GM21528 (cell line): ENCODE measurements around the gene ZNF610.
"Not testable (repeated sequence)": the region's sequence is repeated elsewhere in the genome, so short reads cannot be mapped to it uniquely, and the experiment has no call there.

Experiments used
- ATAC-seq: cut with Tn5 transposase; IDR thresholded peaks from one replicate; pipeline ENCODE4 v1.9.1; 2021; ENCODE audit warnings: mild to moderate bottlenecking, moderate library complexity; ENCODE audit not compliant: unreplicated experiment, low FRiP score

Gene ZNF610

DNA sequence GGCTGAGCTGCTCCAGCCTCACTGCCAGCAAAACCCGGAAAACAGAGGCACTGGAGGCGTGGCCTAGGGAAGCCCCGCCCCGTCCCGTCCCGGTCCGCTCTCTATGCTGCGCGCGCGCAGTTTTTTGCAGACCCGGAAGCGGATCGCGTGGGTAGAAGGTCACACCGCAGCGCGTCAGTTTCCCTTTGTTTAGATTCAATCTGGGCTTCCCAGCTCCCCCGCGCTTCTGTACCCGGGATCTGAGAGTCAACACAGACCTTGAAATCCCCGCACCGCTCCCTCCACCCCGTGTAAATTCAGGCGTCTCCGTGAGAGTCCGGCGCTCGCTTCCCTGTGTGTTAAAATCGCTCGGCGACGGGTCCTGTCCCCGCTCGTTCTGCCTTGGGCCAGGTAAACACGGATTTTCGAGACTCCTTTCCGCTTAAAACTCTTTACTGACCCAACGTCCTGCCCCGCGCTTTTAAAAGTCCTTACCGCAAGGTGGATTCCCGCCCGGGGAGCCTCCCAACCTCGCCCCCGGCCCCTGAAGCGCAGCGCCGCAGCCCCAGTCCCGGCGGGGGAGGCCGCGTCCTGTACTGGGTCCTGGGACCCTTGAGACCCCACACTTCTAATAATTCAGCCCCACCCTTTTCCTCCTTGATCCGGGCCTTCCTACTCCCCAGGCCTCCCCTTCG lies at the start of gene ZNF610:
ZNF610 (plus strand) TSS at position 127 of the 674 bp plus-strand sequence. CDS start 12,930 bp downstream, outside the sequence.
- peak; percentile 64 for ATAC-seq

DNA sequence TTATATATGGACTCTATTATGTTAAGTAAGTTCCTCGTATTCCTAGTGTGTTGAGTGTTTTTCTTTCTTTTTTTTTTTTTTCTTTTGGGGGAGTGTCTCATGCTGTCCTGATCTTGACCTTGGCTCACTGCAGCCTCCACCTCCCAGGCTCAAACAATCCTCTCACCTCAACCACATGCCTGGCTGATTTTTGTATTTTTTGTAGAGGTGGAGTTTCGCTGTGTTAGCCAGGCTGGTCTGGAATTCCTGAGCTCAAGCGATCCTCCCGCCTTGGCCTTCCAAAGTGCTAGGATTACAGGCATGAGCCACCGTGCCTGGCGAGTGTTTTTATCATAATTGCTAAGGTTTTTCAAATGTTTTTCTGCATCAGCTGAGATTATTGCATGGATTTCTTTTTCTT lies 49.8 kb upstream of the ZNF610 start:
- no peak for ATAC-seq

DNA sequence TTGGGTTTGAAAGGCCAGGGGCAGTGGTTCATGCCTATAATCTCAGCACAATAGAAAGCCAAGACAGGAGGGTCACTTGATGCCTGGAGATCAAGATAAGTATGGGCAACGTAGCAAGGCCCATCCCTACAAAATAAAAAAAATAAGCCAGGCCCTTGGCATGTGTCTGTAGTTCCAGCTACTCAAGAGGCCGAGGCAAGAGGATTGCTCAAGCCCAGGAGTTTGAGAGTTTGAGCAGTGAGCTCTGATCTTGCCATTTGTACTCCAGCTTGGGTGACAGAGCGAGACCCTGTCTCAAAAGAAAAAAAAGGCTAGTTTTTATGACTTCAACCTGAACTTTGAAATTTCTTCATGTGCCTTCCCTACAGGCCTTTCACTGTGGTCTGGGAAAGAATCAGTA lies 44.3 kb upstream of the ZNF610 start:
- ATAC-seq: no peak

DNA sequence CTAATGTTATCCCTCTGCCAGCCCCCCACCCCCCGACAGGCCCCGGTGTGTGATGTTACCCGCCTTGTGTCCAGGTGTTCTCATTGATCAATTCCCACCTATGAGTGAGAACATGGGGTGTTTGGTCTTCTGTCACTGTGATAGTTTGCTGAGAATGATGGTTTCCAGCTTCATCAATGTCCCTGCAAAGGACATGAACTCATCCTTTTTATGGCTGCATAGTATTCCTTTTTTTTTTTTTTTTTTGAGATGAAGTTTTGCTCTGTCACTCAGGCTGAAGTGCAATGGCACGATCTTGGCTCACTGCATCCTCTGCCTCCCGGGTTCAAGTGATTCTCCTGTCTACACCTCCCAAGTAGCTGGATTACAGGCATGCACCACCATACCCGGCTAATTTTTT lies 43.1 kb upstream of the ZNF610 start:
- not testable (repeated sequence) for ATAC-seq

DNA sequence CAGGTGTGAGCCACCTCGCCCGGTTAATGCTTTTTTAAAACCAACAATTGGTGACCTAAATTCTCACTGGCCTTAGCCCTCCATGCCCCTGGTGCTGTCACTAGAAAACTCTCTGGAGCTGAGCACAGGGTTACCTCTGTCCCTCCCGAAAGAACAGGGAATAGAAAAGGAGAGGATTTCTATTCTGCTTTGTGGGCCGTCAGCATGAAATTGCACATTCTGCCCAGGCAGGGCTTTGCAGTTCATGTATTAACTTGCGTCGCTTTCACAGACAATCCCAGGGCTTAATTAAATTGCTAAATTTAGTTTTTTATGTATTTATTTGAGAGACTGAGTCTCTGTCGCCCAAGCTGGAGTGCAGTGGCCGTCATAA lies 39.7 kb upstream of the ZNF610 start:
- no peak for ATAC-seq

DNA sequence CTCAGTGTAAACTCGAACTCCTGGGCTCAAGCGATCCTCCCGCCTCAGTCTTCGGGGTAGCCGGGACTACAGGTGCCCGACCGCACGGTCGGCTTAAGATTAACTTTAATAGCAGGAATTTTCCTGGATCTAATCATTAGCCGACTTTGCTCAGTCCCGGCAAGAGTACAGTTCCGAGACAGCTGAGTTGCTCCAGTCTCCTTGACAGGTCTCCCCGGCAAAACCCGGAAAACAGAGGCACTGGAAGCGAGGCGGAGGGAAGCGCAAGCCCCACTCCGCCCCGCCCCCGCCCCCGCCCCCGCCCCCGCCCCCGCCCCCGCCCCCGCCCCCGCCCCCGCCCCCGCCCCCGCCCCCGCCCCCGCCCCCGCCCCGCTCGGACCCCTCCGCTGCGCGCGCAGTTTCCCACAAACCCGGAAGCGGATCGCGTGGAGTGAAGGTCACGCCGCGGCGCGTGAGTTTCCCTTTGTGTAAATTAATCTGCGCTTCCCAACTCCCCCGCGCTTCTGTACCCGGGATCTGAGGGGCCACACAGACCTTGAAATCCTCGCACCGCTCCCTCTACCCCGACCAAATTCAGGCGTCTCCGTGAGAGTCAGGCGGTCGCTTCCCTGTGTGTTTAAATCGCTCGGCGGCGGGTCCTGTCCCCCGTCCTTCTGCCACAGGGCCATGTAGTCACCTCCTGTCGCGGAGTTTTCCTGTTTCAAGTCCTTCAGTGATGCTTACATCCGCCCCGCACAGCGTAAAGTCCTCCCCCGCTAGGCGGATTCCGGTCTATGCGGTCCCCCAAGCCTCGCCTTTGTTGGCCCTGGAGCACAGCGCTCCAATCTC lies 39.1 kb upstream of the ZNF610 start, which contains the start of gene ZNF480:
ZNF480 (plus strand) TSS at position 397 of the 828 bp plus-strand sequence. CDS start 3,244 bp downstream, outside the sequence.
- peak; percentile 56 for ATAC-seq

DNA sequence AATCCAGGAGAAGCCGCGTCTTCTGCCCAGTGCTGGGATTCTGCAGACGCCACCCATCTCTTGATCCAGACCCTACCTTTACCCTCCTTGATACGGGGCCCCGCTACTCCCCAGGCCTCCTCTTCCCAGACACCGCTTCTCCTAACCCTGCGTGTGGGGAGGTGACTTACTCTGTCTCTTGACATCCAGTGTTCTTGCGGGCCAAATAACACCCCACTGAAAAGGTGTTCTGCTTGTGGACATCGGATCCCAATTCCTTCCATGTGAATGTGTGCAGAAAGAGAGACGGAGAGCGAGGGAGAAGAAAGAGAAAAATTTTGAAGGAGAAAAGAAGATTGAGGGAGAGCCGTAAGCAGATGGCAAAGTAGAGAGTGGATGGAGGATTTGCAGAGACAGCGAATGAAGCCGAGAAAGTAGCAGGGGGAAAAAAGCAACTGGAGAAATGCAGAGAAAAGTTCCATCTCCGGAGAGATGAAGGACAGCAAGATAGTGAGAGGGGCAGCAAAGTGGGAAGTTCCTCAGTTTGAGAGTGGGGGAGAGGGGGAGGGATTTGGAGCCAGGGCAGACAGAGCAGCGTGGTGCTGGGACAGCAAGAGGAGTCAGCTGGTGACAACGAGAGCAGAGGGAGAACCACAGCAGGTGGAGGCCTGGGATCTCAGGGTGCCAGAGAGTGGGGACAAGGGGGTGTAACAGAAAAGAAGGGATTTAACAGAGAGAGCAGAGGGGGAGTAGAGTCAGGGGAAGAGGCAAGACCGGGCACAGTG lies 38.3 kb upstream of the ZNF610 start:
- ATAC-seq: peak; percentile 32

DNA sequence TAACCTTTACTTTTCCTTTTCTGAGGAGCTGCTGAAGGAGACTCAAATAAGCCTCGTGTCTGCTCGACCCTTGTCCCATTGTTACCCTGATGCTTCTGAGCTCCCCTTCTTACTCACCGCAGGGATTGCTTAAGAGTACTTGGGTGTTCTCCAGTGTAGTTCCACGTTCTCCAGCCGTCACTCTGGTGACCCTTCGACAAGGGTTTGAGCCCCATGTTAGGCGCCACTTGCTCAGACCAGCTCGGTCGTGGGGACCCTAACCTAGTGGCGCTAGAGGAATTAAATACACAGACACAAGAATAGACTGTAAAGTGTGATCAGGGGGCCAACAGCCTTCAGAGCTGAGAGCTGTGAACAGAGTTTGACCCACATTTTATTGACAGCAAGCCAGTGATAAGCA lies 28.8 kb upstream of the ZNF610 start:
- ATAC-seq: no peak

DNA sequence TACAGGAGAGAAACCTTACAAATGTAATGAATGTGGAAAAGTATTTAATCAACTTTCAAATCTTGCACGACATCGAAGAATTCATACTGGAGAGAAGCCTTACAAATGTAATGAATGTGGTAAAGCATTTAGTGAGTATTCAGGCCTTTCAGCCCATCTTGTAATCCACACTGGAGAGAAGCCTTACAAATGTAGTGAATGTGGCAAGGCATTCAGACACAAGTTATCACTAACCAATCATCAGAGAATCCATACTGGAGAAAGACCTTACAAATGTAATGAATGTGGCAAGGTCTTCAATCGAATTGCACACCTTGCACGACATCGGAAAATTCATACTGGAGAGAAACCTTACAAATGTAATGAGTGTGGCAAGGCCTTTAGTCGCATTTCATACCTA lies 13.6 kb upstream of the ZNF610 start:
- no peak for ATAC-seq

DNA sequence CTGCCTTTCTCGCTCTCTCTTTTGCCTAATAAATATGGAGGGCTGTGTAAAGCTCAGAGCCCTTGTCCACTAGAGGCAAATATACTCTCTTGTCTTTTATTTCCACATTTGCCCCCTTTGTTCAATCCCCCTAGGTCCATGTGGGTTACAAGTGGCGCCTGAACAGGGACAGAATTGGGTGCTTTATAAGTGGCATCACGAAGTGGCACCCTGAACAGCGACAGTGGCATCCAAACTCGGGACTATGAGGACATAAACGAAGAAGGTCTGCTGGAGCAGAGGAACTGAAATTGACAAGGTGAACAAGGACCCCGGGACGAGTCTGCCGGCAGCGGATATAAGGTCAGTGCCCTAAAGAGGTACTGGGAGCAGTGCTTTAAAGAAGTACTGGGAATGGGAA lies 4.3 kb upstream of the ZNF610 start:
- no peak for ATAC-seq

DNA sequence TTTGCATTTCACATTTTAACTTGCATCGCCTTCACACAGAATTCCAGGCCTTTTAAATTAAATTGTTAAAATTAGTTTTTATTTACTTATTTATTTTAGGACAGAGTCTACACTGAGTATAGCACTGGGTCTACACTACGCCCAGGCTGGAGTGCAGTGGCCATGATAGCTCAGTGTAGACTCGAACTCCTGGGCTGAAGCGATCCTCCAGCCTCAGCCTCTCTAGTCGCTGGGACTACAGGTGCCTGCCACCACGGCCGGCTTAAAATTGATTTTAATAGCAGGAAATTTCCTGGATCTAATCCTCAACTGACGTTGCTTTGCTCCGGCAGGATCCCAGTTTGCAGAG lies 301 bp upstream of the ZNF610 start:
- ATAC-seq: peak; percentile 14

DNA sequence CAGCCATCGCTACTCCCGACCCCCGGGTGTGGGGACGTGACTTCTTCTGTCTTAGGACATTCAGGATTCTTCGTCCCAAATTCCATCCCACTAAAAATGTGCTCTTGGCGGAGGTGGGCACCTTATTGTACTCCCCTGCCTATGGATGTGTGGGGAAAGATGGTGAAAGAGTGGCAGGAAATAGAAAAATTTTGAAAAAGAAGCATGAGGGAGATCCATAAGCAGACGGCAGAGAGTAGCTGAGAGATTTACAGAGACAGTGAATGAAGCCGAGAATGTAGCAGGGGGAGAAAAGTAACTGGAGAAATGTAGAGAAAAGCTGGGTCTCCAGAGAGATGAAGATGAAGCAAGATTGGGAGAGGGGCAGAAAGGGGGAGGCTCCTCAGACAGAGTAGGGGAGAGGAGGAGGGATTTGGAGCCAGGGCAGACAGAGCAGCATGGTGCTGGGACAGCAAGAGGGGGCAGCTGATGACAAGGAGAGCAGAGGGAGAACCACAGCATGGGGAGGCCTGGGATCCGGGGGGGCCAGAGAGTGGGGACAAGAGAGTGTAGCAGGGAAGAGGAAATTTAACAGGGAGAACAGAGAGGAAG lies 843 bp downstream of the ZNF610 start:
- no peak for ATAC-seq

DNA sequence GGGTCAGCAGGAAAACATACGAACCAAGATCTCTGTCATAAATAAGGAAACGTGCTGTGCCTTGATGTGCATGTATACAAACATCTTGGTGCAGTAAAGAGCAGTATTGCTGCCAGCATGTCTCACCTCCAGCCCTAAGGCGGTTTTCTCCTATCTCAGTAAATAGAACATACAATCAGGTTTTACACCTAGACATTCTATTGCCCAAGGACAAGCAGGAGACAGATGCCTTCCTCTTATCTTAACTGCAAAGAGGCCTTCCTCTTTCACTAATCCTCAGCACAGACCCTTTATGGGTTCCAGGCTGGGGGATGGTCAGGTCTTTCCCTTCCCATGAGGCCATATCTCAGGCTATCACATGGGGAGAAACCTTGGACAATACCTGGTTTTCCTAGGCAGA lies 3.0 kb downstream of the ZNF610 start:
- not testable (repeated sequence) for ATAC-seq

DNA sequence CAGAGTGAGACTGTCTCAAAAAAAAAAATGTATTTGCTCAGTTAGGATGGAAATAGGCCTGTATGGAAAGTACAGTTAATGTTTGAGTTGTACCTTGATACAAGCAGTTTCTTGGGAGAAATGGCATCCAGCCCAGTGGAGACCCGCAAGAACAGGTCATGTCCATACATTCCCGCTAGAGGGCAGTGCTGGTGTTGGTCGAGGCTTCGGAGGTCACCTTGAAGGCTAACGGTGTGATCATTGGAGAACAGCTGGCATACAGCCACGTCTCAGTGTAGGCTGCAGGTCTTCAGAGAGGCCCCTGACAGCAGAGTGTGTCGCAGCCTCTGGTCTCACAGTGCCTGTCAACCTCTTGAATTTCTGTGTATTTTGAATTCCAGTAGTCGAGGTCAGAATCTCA lies 7.5 kb downstream of the ZNF610 start:
- no peak for ATAC-seq

DNA sequence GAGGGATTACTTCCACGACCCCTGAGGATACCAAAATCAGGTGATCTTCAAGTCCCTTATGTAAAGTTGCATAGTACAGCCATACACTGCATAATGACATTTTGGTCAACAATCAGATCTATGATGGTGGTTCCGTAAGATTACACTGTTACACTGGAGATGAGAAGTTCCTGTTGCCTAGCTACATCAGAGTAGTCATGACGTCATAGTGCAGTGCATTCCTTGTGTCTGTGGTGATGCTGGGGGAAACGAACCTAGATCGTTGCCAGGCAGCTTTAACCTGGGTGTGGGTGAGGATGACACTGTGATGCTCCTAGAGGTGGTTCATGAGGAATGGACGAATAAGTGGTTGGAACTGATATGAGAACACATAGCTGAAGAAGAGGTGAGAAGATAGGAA lies 9.1 kb downstream of the ZNF610 start:
- no peak for ATAC-seq

DNA sequence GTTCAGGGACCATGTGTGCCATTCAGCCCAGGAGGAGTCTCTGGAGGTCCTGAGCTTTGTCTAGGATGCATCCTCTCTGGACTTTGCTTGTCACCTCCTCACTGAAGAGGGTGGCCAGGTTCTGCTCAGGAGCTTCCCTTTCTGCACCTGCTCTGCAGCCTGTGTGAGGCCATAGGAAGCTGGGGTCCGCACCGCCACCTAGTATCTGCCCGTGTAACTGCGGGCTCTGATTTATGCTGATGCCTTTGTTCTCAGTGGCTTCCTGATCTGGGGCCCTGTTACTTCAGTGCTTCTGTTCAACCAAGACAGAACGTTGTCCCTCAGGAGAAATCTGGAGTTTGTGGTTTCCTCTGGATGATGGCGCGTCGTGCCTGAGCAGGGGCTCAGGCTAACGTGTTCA lies 15.5 kb downstream of the ZNF610 start:
- no peak for ATAC-seq

DNA sequence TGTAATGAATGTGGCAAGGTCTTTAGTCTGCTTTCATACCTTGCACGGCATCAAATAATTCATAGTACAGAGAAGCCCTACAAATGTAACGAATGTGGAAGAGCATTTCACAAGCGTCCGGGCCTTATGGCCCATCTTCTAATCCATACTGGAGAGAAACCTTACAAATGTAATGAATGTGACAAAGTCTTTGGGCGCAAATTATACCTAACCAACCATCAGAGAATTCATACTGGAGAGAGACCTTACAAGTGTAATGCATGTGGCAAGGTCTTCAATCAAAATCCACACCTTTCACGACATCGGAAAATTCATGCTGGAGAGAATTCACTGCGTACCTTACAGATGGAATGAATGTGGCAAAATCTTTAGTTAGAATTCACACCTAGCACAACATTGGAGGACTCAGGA lies 30.4 kb downstream of the ZNF610 start:
- ATAC-seq: no peak

DNA sequence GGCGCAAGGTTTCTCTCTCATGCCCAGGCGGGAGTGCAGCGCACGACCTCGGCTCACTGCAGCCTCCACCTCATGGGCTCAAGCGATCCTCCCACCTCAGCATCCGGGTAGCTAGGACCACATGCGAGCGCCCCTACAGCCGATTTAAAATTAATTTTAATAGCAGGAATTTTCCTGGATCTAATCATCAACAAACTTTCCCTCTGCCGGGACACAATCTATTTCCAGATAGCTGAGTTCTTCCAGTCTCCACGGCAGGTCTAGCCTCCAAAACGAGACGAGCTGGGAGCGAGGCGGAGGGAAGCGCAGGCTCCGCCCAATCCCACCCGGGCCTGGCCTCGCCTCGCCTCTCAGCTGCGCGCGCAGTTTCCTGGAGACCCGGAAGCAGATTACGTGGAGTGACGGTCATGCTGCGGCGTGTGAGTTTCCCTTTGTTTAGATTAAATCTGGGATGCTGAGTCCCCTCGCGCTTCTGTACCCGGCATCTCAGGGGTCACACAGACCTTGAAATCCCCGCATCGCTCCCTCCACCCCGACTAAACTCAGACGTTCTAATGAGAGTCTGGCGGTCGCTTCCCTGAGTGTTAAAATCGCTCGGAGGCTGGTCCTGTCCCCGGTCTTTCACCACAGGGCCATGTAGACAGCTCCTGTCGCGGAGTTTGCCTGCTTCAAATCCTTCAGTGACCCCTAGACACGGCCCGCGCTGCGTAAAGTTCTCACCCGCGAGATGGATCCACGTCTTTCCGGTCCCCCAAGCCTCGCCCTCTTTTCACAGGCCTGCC lies 33.7 kb downstream of the ZNF610 start, which contains the start of gene ZNF880:
ZNF880 (plus strand) TSS at position 365 of the 782 bp plus-strand sequence; CDS start at position 408, 43 bp downstream.
- ATAC-seq: no peak

DNA sequence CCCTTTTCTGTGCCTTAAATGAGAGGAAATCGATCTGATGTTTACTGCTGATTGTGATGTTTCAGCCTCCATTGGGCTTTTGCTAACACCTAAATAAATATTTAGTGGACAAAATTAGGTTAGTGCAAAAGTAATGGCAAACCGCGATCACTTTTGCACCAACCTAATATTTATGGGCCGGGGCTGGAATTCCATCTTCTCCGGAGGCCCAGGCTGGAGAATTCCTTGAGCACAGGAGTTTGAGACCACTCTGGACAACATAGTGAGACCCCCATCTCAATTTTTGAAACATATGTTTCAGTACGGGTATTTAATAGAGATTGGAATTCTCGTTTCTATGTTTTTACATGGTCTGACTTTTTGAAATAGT lies 34.3 kb downstream of the ZNF610 start:
- no peak for ATAC-seq

DNA sequence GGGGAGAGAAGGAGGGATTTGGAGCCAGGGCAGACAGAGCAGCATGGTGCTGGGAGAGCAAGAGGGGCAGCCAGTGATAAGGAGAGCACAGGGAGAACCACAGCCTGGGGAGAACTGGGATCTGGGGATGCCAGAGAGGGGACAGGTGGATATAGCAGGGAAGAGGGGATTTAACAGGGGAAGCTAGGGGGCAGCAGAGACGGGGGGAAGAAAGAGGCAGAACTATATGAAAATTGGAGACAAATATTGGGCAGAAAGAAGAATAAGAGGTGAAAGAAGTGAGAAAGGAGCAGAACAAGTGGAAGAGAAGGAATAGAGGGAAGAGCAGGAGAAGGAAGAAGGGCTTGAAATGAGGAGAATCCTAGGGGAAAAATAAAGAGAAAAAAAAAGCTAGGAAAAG lies 55.1 kb downstream of the ZNF610 start:
- ATAC-seq: no peak
